Spleen (tissue), 7 donors: ENCODE data around the gene GGNBP2.

Experiments used
- CTCF ChIP-seq, 11 experiments: fragments of 200-600 bp in 7 of 11; fragments of 450-650 bp in 4 of 11; sonication (generic) in 4 of 11; IDR thresholded peaks in 8 of 11; conservative IDR thresholded peaks in 3 of 11; 1 replicate in 7 of 11; 2 replicates in 4 of 11; pipeline versions ENCODE4 v1.4.0 to v1.8.0; 2016 to 2021; ENCODE audit warnings: antibody characterized with exemption in 11 of 11, inconsistent platforms in 4 of 11, mild to moderate bottlenecking in 1 of 11
- POLR2AphosphoS5 ChIP-seq, 3 donors: sonication (generic); formaldehyde crosslinking; IDR thresholded peaks; one replicate each; pipeline ENCODE4 v1.5.1; 2017; ENCODE audit warnings: antibody characterized with exemption in 3 of 3
- donor health status: DM: no; HTN: no; CAD: no; lungs with moderate emphysema.
- donor health status: DM: no; HTN: no; CAD: no.
- donor health status: DM: no; HTN: no; CAD: no.

- TF ChIP-seq CTCF (IDR thresholded peaks at IDR 0.05 in 8 of 11, conservative IDR thresholded peaks at IDR 0.05 in 3 of 11) (no peak), POLR2AphosphoS5 (IDR thresholded peaks at IDR 0.05) (no peak)
Observed at GRCh38 chr17:36578671-36579070, 34.0 kb downstream of the GGNBP2 start.
